ENCODE data around the gene NOC2L. TPM values are rescaled to one million over a fixed set of nuclear protein-coding genes. Genes with fewer than 3 reads are reported as not detected.
"Not testable (repeated sequence)": the region's sequence is repeated elsewhere in the genome, so short reads cannot be mapped to it uniquely, and the experiment has no call there.

Gene NOC2L
- total RNA-seq, 1 experiment from 2014 or later: 130 TPM

GRCh38 chr1:991895-992294 lies 32.8 kb upstream of the NOC2L start:
- H4K91ac ChIP-seq (ENCODE audit: insufficient read length, low read depth, low read length): no peak overlapping the region
- no peak overlapping the region for H3K14ac ChIP-seq (ENCODE audit: insufficient read depth, low read length)
- H2BK5ac ChIP-seq (ENCODE audit: insufficient read length, low read length): no peak overlapping the region
- H3K4me2 ChIP-seq (ENCODE audit: insufficient read depth, insufficient read length, low read length): no peak overlapping the region
- H3T11ph ChIP-seq (ENCODE audit: low read length): no peak overlapping the region
- WGBS (ENCODE audit: extremely low coverage, insufficient read length, low lambda C conversion rate): no CpG with 5 or more reads among the region's 10 CpGs
- Mint-ChIP-seq H3K36me3 (ENCODE audit: insufficient read depth in 1 of 3, low read depth in 3 of 3) (peaks cover 0 to 4% (median 3%) of the 10 kb centered on the region in 3 experiments; a peak in 3 of 7 replicates), H3K27me3 (ENCODE audit: low read depth) (peaks cover 94% of the 10 kb centered on the region), H3K4me1 (peaks cover 3 to 6% of the 10 kb centered on the region in 2 experiments), H3K9me3 (peaks cover 21 to 23% of the 10 kb centered on the region in 2 experiments), H3K4me3 (no peak overlapping the region), H3K27ac (no peak overlapping the region; a peak in 1 of 7 replicates)
- no peak for TF ChIP-seq CTCF (conservative IDR thresholded peaks at IDR 0.05)
- H3K4me1 ChIP-seq (ENCODE audit: insufficient read depth, low read length): no peaks in the 10 kb centered on the region
- H3K27ac ChIP-seq (ENCODE audit: insufficient read length, low read depth, low read length): no peak overlapping the region
- no peak overlapping the region for H3K9ac ChIP-seq (ENCODE audit: extremely low read depth, insufficient read length, low read length)
- H3K9me3 ChIP-seq (ENCODE audit: control insufficient read depth, low read depth, low read length): no peaks in the 10 kb centered on the region
- H3K4ac ChIP-seq (ENCODE audit: low read depth, low read length): no peak overlapping the region
- no peak for DNase-seq
- no peaks in the 10 kb centered on the region for H4K20me1 ChIP-seq (ENCODE audit: control insufficient read depth, insufficient read depth, insufficient read length)
- H3K23me2 ChIP-seq (ENCODE audit: insufficient read length, low read depth, low read length, poor library complexity, severe bottlenecking): no peaks in the 10 kb centered on the region
- no peak overlapping the region for H2BK120ac ChIP-seq (ENCODE audit: low read depth, low read length, poor library complexity, severe bottlenecking)
- peaks cover 4% of the 10 kb centered on the region; the same call in 1 of the 2 replicates for H3K27me3 ChIP-seq (ENCODE audit: insufficient read depth, low read length)
- no peak overlapping the region for H3K56ac ChIP-seq (ENCODE audit: insufficient read length, low read depth, low read length)
- no peak overlapping the region for H4K5ac ChIP-seq (ENCODE audit: insufficient read length, low read depth, low read length)
- no peak overlapping the region for H2BK15ac ChIP-seq (ENCODE audit: low read depth, low read length)
- no peak overlapping the region for H3K18ac ChIP-seq (ENCODE audit: insufficient read length, low read depth, low read length)
- H2AK5ac ChIP-seq (ENCODE audit: insufficient read length, low read length): no peak overlapping the region
- no peak overlapping the region for H2AFZ ChIP-seq (ENCODE audit: low read length)
- H2BK12ac ChIP-seq (ENCODE audit: insufficient read length, low read depth, low read length): no peak overlapping the region
- H3K23ac ChIP-seq (ENCODE audit: insufficient read length, low read depth, low read length): no peak overlapping the region
- H3K79me2 ChIP-seq (ENCODE audit: insufficient read depth, low read length): no peaks in the 10 kb centered on the region
- H3K79me1 ChIP-seq (ENCODE audit: insufficient read depth, low read depth, low read length, poor library complexity, severe bottlenecking): no peaks in the 10 kb centered on the region
- no peak overlapping the region for H4K8ac ChIP-seq (replicated peaks; ENCODE audit: insufficient read length, low read depth, low read length)
- H2BK20ac ChIP-seq (ENCODE audit: low read depth, low read length, poor library complexity, severe bottlenecking): no peak overlapping the region

DNA sequence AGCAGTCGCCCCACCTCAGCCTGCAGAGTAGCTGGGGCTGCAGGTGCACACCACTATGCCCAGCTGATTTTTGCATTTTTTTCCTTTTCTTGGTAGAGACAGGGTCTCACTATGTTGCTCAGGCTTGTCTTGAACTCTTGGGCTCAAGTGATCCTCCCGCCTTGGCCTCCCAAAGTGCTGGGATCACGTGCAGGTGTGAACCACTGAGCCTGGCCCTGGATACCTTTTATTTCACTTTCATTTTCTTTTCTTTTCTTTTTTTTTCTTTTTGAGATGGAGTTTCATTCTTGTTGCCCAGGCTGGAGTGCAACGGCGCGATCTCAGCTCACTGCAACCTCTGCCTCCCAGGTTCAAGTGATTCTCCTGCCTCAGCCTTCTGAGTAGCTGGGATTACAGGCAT lies 32.2 kb upstream of the NOC2L start:
- Mint-ChIP-seq H3K27me3 (ENCODE audit: low read depth) (peaks cover 96% of the 10 kb centered on the region), H3K9me3 (peaks cover 21 to 23% of the 10 kb centered on the region in 2 experiments)
- H3K27ac Mint-ChIP-seq; H3K79me2 ChIP-seq (ENCODE audit: insufficient read depth, low read length); H3K23me2 ChIP-seq (ENCODE audit: insufficient read length, low read depth, low read length, poor library complexity, severe bottlenecking); H2BK12ac ChIP-seq (ENCODE audit: insufficient read length, low read depth, low read length); H2BK120ac ChIP-seq (ENCODE audit: low read depth, low read length, poor library complexity, severe bottlenecking); H4K91ac ChIP-seq (ENCODE audit: insufficient read length, low read depth, low read length); H3T11ph ChIP-seq (ENCODE audit: low read length); H3K4me1 ChIP-seq (ENCODE audit: insufficient read depth, low read length); H3K4ac ChIP-seq (ENCODE audit: low read depth, low read length); H2BK5ac ChIP-seq (ENCODE audit: insufficient read length, low read length); H2AK5ac ChIP-seq (ENCODE audit: insufficient read length, low read length); DNase-seq; H3K9me3 ChIP-seq (ENCODE audit: control insufficient read depth, low read depth, low read length); H3K36me3 Mint-ChIP-seq (ENCODE audit: insufficient read depth in 1 of 3, low read depth in 3 of 3); H3K9ac ChIP-seq (ENCODE audit: extremely low read depth, insufficient read length, low read length); H3K79me1 ChIP-seq (ENCODE audit: insufficient read depth, low read depth, low read length, poor library complexity, severe bottlenecking); H3K27ac ChIP-seq (ENCODE audit: insufficient read length, low read depth, low read length); H2BK15ac ChIP-seq (ENCODE audit: low read depth, low read length); H4K20me1 ChIP-seq (ENCODE audit: control insufficient read depth, insufficient read depth, insufficient read length); H2BK20ac ChIP-seq (ENCODE audit: low read depth, low read length, poor library complexity, severe bottlenecking); H3K4me1 Mint-ChIP-seq; H3K14ac ChIP-seq (ENCODE audit: insufficient read depth, low read length); H4K8ac ChIP-seq (replicated peaks; ENCODE audit: insufficient read length, low read depth, low read length); H2AFZ ChIP-seq (ENCODE audit: low read length); H3K56ac ChIP-seq (ENCODE audit: insufficient read length, low read depth, low read length); H3K27me3 ChIP-seq (ENCODE audit: insufficient read depth, low read length); H4K5ac ChIP-seq (ENCODE audit: insufficient read length, low read depth, low read length); H3K23ac ChIP-seq (ENCODE audit: insufficient read length, low read depth, low read length); H3K18ac ChIP-seq (ENCODE audit: insufficient read length, low read depth, low read length); H3K4me2 ChIP-seq (ENCODE audit: insufficient read depth, insufficient read length, low read length); H3K4me3 Mint-ChIP-seq: not testable (repeated sequence)
- no CpG with 5 or more reads among the region's 6 CpGs for WGBS (ENCODE audit: extremely low coverage, insufficient read length, low lambda C conversion rate)

All from H9 (cell line).